ENCODE measurements around the gene ARSD. TPM values are rescaled to one million over a fixed set of nuclear protein-coding genes. Genes with fewer than 3 reads are reported as not detected.

Gene ARSD
- total and polyA plus RNA-seq, 2 of the 13 experiments (the other 11 are each of a cell fraction or from before 2014, with no cell fraction given) = 4.8 to 6.8 TPM

DNA sequence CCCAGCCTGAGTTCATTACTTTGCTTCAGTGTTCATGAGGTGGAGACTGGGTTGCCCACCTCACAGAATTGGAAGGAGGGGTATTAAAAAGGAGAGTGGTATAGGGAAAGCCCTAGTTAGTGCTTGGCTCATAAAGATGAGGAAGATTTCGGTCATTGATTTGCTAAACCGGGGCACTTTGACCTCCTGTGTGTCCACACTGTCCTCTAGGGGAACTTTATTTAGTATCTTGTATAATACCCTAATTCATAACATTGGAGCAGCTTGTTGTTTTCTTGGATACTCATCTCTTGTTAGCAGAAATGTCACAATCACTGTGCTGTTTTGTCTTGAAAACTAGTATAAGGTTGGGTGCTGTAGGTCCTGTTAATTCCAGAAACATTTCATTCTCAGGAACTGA lies 50.6 kb downstream of the ARSD start:
- Histone ChIP-seq H3K4me3 (replicated peaks in 1 of 3; ENCODE audit: insufficient read depth in 1 of 3, low read depth in 2 of 3, low read length in 3 of 3) (no peak overlapping the region), H3K9me3 (ENCODE audit: low read length) (no peaks in the 10 kb centered on the region), H3K36me3 (replicated peaks in 1 of 2; ENCODE audit: control insufficient read depth in 1 of 2, insufficient read depth in 2 of 2, low read length in 2 of 2) (0 out of 5 replicates have a peak, but pooled peaks cover 0 to 1% of the 10 kb centered on the region in 2 experiments), H2AFZ (ENCODE audit: low read length) (no peak overlapping the region), H3K4me2 (ENCODE audit: low read depth, low read length) (no peak overlapping the region), H4K20me1 (ENCODE audit: insufficient read depth, low read length) (no peaks in the 10 kb centered on the region), H3K4me1 (ENCODE audit: insufficient read depth, low read length) (no peaks in the 10 kb centered on the region), H3K27me3 (ENCODE audit: control insufficient read depth in 1 of 2, insufficient read depth in 2 of 2, low read length in 2 of 2) (no peaks in the 10 kb centered on the region), H3K27ac (ENCODE audit: extremely low read length, insufficient read depth, low read length) (no peak overlapping the region), H3K79me2 (ENCODE audit: insufficient read depth, low read length) (no peaks in the 10 kb centered on the region), H3K9ac (ENCODE audit: insufficient read depth, low read depth, low read length) (no peak overlapping the region)
- ChIA-PET CTCF (ENCODE audit: low intra/inter-chr PET ratio, low total read pairs) (no interaction called here), POLR2A (no interaction called here)
- TF ChIP-seq, protein P1, sequence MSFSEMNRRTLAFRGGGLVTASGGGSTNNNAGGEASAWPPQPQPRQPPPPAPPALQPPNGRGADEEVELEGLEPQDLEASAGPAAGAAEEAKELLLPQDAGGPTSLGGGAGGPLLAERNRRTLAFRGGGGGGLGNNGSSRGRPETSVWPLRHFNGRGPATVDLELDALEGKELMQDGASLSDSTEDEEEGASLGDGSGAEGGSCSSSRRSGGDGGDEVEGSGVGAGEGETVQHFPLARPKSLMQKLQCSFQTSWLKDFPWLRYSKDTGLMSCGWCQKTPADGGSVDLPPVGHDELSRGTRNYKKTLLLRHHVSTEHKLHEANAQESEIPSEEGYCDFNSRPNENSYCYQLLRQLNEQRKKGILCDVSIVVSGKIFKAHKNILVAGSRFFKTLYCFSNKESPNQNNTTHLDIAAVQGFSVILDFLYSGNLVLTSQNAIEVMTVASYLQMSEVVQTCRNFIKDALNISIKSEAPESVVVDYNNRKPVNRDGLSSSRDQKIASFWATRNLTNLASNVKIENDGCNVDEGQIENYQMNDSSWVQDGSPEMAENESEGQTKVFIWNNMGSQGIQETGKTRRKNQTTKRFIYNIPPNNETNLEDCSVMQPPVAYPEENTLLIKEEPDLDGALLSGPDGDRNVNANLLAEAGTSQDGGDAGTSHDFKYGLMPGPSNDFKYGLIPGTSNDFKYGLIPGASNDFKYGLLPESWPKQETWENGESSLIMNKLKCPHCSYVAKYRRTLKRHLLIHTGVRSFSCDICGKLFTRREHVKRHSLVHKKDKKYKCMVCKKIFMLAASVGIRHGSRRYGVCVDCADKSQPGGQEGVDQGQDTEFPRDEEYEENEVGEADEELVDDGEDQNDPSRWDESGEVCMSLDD (CRISPR knock-in tag; IDR thresholded peaks at IDR 0.05; ENCODE audit: borderline replicate concordance) = no peak
- TF ChIP-seq ZNF329 (CRISPR knock-in tag; IDR thresholded peaks at IDR 0.05; ENCODE audit: low read depth) (no peak), ISL2 (CRISPR knock-in tag; IDR thresholded peaks at IDR 0.05) (no peak), CC2D1A (CRISPR knock-in tag; IDR thresholded peaks at IDR 0.05) (no peak), ZNF839 (CRISPR knock-in tag; IDR thresholded peaks at IDR 0.05; ENCODE audit: borderline replicate concordance) (no peak), TOE1 (CRISPR knock-in tag; IDR thresholded peaks at IDR 0.05) (no peak)
- in situ Hi-C loops (cut with HindIII; ENCODE audit: extremely low pct_ligation_motif_present, low pct_unique_long_range_greater_than_20kb) = no loop called here
- FAIRE-seq = no peak
- intact Hi-C loops (cut with micrococcal nuclease; ENCODE audit: unreplicated experiment) = loop anchor here (5.0 kb wide), 1 partner anchor 759 kb away; no protein-coding TSS in a partner anchor
- no peak for ATAC-seq
- no peak for DNase-seq (ENCODE audit: low spot score)
- WGBS (ENCODE audit: low lambda C conversion rate) = 71% methylated on average over 1 of the region's 2 CpGs
- no TSS peak for BruUV-seq (replicated peaks)
